Stimulated activated CD8-positive, alpha-beta memory T cell treated with anti-CD3 and anti-CD28 coated beads, Interleukin-7, amount 100 ng/mL, for 4 hours (primary cell): ENCODE measurements around the gene PTBP2.
"Not testable (repeated sequence)": the region's sequence is repeated elsewhere in the genome, so short reads cannot be mapped to it uniquely, and the experiment has no call there.

Experiments used
- DNase-seq, 2 donors: peaks; one replicate each; pipeline ENCODE4 v3.0.0-alpha.2; 2020; ENCODE audit warnings: low read depth in 2 of 2

PTBP2 gene

DNA sequence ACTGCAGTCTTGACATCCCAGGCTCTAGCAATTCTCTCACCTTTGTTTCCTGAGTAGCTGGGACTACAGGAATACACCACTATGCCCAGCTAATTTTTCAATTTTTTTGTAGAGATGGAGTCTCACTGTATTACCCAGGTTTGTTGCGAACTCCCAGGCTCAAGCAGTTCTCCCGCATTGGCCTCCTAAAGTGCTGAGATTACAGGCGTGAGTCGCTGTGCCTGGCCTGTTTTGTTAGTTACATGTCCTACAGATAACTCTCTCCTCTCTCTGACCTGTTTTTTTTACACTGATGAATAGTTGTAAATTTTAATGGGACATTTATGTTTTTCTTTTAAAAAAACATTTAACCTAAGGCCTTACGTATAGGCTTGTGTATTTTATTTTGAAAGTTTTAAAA lies 19.8 kb downstream of the PTBP2 start:
- no peak for DNase-seq

DNA sequence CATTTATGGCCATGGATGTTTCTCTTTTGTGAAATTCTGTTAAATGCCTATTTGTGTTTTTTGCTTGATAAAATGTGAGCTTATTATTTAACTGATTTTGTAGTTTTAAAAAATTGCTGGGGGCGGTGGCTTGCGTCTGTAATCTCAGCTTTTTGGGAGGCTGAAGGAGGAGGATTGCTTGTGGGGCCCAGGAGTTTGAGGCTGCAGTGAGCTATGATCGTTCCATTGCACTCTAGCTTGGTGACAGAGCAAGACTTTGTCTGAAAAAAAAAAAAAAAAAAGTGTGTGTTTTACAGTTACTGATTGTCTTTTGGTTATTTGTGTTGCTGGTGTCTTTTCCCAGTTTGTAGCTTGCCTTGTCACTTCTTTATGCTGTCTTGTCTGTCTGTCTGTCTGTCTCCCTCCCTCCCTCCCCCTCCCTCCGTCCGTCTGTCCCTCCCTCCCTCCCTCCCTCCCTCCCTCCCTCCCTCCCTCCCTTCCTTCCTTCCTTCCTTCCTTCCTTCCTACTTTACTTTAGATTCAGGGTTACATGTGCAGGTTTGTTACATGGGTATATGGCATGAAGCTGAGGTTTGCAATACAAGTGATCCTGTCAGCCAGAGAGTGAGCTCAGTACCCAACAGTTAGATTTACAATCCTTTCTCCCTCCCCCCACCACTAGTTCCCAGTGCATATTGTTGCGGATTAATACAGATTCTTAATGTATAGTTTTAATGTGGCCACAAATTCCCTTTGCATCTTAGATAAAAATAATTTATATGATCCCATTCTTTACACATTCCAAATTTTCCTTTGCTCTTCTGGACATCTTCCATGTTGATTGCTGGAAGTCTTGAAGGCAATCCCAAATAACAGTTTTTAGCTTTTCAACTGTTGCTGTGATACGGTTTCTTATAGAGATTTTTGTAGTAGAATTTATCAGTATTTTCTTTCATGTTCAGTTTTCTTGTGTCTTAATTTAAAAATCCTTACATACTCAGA lies 25.1 kb downstream of the PTBP2 start:
- no peak for DNase-seq

DNA sequence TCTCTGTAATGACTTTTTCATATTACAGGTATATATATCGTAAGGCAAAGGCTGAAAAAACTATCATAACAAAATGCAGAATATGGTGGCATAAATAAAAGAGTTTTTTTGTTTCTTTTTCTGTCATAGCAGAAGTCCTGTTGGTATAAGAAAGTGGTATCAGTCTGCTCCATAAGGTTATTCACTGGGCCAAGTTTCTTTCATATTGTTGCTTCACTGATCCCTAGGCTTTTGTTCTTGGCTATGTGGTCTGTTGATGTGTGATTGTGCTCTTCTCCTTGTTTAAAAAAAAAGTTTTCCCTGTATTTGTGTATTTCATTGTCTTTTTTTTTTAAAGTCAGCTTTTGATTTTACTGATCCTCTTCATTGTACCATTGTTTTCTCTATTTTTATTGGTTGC lies 26.0 kb downstream of the PTBP2 start:
- no peak for DNase-seq

DNA sequence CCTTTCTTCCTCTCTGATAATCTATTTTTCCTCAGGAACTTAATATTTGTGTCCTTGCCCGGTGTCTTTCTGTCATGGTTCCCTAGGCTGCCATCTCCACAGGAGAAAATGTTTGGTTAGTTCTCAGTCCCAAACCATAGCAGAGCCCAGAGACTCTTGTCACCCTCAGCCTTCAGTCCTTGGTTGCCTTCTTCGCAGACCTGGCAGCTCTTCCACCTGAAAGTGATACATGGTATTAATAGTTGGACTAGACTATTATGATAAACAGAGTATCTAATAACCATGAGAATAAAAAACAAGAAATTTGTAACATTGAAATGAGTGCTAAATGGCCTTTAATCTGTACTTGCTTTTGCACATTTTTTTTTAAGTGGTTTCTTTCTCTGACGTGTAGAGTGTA lies 26.5 kb downstream of the PTBP2 start:
- DNase-seq, result no peak

DNA sequence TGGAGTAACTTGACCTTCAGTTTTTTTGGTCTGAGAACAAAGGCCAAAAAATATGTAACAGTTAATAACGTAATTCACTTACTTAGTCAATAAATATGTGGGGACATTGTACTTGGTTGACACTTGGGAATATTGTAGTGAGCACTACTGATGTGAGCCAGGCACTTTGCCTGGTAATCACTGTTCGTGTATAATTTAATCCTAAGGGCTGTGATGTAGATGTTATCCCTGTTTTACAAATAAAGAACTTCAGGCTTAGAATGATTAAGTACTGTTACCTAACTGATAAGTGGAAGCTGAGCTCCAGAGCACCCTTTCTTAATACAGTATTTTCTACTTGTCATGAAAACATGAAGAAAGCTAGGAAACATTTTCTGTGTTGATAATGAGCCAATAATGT lies 28.0 kb downstream of the PTBP2 start:
- no peak for DNase-seq

DNA sequence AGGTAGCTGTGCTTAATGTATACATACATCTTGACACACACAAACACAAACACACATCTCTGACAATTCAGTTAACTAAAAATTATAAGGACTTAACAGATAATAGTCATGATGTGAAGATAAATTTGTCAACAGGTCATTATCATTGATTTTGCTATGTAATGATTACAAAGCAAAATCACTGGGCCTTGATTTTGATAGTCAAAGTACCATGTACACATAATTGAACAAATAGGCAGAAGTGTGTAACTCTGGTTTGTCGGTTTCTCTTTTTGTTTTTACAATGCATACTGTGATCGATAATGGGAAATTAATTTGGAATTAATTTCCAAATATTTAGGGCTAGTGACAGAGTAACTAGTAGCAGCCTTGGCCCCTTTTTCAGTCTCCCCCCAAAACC lies 30.8 kb downstream of the PTBP2 start:
- DNase-seq, result no peak

DNA sequence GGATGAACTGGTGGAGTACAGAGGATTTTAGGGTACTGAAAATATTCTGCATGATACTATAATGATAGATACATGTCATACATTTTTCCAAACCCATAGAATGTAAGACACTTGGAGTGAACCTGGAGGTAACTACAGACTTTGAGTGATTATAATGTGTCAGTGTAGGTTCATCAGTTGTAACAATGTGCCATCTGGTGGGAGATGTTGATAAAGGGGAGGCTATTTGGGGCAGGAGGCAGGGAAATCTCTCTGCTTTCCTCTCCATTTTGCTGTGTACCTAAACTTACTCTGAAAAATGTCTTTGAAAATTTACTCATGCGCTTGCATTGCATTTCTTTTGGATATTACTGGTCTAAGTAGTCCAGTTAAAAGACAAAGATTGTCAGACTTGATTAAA lies 35.2 kb downstream of the PTBP2 start:
- DNase-seq, result no peak

DNA sequence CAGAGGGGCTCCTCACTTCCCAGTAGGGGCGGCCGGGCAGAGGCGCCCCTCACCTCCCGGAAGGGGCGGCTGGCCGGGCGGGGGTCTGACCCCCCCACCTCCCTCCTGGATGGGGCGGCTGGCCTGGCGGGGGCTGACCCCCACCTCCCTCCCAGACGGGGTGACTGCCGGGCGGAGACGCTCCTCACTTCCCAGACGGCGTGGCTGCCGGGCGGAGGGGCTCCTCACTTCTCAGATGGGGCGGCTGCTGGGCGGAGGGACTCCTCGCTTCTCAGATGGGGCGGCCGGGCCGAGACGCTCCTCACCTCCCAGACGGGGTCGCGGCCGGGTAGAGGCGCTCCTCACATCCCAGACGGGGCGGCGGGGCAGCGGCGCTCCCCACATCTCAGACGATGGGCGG lies 41.0 kb downstream of the PTBP2 start:
- DNase-seq, result not testable (repeated sequence)

DNA sequence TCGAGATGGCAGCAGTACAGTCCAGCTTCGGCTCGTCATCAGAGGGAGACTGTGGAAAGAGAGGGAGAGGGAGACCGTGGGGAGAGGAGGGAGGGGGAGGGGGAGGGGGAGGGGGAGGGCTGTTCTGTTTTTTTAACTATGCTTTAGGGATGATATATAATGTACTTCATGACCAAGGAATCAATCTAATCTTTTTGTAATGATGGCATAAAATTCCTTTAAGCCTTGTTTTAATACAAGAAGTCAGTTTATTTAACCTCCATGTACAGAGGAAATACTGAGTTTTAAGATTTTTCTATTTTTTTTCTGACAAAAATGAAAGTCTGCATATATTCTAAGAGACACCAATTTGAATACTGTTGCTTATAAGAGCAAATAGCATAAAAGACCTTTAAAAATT lies 41.9 kb downstream of the PTBP2 start:
- DNase-seq, result no peak

DNA sequence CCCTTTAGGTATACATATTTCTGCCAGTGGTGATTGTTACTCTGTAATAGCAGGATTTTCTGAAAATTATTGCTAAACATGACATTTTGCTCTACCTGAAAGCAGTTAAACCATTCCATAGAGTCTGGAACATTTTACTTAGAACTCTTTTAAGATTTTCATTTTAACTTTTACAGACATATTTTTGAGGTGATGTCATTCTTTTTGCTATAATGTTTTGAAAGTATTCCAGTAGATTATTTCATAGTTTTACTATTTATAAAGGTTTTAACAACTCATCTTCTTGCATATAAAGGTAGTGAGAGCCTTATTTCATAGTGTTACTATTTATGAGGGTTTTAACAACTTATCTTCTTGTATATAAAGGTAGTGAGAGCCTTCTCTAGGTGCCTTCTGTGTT lies 42.9 kb downstream of the PTBP2 start:
- DNase-seq, result no peak

DNA sequence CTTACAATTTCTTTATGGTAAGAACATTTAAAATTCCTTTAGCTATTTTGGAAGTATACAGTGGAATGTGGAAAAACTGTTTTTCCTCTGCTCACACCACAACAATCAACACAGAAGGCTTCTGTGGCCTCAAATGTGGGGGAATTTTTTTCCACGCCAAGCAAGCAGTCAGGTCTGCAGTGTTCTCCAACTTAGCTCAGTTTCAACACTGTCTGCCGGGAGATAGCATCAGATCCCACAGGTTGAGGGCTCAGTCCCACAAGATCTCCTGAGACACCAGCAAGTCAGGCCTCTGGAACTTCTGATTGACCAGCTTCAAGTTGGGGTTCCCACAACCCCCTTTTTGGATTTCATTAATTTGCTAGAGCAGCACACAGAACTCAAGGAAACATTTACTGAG lies 50.3 kb downstream of the PTBP2 start:
- no peak for DNase-seq

DNA sequence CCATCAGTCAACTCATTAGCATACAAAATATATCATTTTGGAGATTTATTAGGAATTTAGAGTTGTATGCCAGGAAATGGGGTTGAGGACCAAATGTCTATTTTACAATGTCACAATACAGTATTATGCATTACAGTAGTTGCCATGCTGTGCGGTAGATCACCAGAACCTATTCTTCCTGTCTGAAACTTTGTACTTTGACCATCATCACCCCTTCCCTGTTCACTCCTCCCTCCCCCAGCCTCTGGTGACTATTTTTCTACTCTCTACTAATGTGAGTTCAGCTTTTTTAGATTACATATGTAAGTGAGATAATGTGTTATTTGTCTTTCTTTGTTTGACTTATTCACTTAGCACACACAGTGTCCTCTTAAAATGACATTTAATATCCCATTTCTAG lies 50.8 kb downstream of the PTBP2 start:
- no peak for DNase-seq

DNA sequence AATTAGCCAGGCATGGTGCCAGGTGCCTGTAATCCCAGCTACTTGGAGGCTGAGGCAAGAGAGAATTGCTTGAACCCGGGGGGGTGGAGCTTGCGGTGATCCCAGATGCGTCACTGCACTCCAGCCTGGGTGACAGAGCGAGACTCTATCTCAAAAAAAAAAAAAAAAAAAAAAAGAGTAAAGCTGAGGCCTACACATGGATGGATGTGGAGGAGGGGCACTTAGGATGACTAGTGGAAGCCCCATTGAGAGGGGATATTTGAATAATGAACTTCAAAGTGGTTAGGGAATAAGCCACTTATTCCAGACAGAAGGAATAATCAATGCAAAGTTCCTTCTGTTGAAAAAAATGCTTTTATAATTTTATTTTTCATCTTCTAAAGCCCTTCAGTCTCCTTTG lies 51.4 kb downstream of the PTBP2 start:
- DNase-seq, result no peak

DNA sequence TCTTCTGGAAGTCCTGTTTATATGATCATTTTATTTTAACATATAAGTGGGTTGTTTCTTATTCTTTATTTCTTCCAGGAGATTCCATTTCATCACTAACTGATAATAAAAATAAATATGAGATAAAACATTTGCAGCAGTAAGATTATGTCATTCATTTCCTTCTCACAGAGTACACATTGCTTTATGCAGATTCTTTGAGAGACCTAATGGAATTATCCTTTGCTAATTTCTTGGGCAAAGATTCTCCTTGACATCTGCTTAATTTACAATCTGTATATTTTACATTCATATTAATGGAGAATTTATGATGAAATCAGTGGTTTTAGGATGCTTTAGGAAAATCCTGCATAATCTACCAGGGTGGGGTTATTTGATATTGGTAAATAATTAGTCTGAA lies 60.6 kb downstream of the PTBP2 start:
- DNase-seq, result no peak

DNA sequence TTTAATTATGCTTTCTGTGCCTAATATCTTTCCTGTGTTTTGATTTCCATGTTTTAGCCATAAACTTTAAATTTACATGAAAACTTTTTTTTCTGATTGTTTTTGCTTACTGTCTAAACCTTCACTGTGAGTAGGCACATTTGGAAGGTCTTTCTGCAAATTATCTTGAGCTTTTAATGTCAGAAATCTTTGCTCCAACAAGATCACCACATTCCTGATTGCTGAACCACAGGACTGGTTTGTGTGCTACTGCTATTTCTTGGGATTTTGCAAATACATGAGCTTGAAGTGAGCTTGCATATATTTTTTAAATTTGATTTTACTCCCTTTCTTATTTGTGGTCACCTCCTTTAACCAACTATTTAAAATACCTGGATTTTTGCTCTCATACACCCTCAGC lies 61.3 kb downstream of the PTBP2 start:
- DNase-seq, result no peak

DNA sequence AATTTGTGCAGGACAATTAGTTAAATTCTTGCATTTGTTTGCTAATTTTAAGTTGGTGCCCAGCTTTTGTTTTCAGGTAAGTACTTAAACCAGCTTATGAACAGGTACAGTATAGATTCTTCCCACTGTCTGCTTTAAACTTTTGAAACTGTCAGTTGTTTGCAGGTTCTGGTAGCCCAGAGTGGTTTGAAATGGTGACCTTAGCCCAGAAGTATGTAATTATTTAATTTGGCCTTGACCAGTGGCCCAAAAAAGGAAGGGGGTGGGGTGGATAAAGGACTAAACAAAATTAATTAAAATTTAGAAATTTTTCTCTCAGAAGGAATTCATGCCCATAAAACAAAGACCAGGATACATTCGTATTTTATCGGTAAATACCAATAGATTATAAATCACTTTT lies 69.0 kb downstream of the PTBP2 start:
- no peak for DNase-seq

DNA sequence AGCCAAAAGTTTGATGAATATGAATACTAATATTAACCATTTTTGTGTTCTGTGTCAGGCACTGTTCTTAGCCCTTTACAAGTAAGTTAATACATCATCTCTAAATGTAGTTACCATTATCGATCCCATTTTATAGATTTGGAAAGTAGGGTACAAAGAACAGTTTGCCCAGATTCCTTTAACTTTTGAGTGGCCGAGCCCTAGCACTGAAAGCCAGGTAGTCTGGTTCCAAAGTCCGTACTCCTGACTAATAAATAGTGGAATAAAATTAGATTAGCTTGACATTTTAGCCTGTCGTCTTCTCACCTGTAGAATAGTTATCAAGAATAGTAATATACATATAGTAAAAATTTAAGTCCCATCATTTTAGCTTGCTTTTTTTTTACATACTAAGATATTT lies 70.6 kb downstream of the PTBP2 start:
- no peak for DNase-seq

DNA sequence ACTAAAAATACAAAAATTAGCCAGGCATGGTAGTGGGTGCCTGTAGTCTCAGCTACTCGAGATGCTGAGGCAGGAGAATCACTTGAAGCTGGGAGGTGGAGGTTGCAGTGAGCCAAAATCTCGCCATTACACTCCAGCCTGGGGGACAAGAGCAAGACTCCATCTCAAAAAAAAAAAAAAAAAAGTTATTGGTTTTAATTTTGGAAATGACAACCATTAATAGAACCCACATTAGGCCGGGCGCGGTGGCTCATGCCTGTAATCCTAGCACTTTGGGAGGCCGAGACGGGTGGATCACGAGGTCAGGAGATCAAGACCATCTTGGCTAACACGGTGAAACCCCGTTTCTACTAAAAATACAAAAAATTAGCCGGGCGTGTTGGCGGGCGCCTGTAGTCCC lies 80.1 kb downstream of the PTBP2 start:
- DNase-seq, result not testable (repeated sequence)

DNA sequence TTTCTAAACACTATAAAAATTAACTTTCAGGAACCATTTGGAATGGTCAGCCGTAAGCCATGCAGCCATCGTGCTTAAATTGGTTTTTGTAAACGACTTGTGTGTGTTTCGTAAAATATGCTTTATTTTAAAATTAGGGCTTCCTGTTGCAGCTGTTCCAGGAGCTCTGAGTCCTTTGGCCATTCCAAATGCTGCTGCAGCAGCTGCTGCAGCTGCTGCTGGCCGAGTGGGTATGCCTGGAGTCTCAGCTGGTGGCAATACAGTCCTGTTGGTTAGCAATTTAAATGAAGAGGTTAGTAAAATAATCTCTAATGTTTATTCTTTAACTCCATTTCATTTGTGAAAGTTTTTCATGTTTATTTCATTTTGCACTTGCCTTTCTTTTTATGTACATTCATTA lies 83.1 kb downstream of the PTBP2 start:
- no peak for DNase-seq

DNA sequence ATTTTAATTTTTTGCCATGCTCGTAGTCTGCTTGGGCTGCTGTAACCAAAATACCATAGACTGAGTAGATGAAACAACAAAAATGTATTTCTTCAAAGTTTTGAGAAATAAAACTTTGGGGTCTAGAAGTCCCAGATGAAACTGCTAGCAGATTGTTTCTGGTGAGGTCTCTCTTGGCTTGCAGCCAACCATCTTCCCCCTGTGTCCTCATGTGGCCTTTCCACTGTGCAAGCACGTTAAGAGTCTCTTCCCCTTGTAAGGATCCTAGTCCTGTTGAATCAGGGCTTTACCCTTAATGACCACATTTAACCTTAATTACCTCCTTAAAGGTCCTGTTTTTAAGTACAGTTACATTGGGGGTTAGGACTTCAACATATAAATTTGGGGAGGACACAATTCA lies 86.6 kb downstream of the PTBP2 start:
- DNase-seq, result no peak

DNA sequence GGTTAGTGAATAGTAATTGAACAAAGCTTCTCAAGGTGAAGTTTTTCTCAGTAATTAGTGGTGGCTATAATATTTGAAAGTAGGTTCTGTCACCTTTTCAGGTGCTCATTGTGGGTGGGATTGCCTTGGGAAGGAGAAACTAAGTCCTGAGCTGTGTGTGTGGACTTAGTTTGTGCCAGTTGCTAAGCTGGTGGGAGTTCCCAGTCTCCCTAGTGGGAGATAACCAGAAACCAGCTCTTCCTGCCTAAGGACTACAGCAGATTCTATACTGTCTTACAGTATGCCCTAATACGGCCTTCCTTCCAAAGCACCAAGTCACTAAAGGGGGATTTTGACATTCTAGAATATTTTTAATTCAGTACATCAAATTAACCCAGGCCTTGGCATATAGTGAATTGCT lies 94.3 kb downstream of the PTBP2 start:
- no peak for DNase-seq

DNA sequence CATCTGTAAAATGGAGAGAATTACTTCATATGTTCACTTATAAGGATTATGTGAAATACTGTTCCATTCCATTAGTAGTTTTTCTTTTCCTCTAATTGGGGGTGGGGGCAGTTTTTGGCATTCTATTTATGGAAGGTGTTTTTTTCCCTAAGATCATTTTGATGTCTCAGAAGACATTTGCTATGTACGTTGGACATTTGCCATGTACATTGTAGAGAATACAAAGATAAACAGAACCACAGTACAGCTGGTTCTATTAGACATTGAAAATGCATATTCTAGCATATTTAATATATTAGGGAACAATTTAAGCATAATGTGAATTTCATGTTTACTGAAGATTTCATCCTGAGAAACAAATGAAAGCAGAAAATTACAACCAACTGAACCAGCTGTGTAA lies 98.5 kb downstream of the PTBP2 start:
- DNase-seq, result no peak

DNA sequence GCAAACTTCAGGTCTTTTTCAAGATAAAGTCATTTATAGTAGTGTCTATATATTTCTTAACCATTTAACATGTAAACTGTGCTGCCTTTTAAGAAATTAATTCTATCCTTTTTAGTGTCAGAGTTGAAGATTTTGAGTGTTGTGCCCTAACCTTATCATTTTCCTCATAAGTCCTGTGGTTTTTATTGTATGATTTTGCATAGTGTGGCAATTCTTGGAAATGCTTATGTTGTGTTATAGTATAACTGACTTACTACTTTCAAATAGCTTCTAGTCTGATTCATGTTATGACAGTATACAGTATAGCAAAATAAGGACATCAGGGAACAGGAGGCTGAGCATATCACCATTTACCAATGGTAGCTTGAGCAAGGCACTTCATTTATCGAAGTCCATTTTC lies 99.1 kb downstream of the PTBP2 start:
- no peak for DNase-seq

DNA sequence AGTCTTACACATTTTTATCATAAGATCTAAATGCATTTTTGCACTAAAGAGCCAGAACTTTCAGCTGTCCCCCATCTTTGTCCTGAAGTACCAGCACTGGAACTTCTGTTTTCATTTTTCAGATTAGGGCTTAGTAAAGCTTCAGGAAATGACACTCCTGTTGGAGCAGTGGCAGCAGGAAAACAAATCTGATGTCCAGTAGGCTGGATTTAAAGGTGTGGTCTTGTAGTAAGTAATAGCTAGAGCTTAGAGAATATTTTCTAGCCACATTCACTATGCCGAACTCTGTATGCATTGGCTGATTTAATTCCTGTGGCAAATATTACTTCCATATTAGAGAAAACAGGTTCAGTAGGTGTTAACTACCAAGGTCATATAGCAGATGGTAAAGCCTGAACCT lies 103.6 kb downstream of the PTBP2 start:
- no peak for DNase-seq
